ENCODE measurements around the gene ZWILCH.

The ZWILCH gene

DNA sequence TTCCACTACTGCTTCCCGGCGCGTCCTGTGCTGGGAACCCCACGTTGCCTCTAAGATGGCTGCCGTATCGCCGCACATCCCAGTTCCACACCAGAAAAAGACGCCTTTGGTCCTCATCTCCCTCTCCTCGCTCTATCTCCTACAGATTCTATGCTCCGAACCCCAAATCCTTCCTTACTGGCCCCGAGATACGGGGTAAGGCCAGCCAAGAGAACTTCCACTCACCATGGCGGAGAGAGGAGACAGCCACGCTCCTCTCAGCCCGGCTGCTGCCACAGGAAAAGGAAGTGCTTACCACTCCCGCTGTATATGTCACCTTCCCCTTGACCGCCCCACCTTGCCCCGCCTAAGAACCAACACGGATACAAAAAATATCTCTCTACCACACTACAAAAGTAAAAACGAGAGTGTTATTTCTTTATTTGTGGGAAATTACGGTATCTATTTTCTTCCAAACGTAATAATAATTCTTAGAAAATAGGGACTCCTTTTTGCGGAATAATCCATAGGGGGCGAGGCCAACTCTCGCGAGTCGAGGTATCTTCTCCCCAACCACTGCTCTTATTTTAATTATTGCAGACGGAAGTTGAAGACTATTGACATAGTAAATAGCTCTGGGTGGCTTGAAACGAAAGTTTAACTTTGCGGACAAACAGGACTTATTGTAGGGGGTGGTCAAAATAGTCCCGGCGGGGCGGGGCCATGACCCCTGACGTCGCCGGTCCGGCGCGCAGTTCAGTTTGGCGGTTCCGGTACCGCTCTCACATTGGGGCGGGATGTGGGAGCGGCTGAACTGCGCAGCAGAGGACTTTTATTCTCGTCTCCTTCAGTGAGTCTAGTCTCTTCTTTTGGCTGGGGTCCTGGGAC, at the start of gene ZWILCH, which contains the start of gene RPL4:
Gene ZWILCH (plus strand): TSS at position 764 of the 867 bp plus-strand sequence. CDS start 13 bp downstream, at position 777.
Gene RPL4 (minus strand): TSS at position 293 of the 867 bp plus-strand sequence. CDS start 65 bp downstream, at position 228.
- TF ChIP-seq GATA3 (IDR thresholded peaks at IDR 0.05; ENCODE audit: low read depth, low read length) (no peak), GATA2 (IDR thresholded peaks at IDR 0.05; ENCODE audit: low read depth, low read length) (no peak)

DNA sequence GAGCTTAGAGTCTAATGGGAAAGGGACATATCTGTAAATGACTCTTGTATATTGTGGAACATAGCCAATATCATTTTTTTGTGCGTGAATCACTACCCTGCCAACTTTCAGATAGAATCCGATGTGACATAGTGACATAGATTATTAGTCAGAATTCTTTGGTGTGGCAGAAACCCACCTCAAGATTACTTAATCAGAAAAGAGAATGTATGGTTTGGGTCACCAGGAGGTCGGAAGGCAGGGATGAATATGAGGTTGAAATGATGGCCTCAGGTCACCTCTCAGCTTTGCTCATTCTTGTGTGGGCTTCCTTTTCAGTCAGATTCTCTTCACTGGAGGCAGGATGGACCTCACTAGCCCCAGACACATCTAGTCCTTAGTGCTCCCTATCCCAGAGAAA, 48.9 kb upstream of the ZWILCH start:
- no peak for TF ChIP-seq GATA3 (IDR thresholded peaks at IDR 0.05; ENCODE audit: low read depth, low read length)
- no peak for TF ChIP-seq GATA2 (IDR thresholded peaks at IDR 0.05; ENCODE audit: low read depth, low read length)

DNA sequence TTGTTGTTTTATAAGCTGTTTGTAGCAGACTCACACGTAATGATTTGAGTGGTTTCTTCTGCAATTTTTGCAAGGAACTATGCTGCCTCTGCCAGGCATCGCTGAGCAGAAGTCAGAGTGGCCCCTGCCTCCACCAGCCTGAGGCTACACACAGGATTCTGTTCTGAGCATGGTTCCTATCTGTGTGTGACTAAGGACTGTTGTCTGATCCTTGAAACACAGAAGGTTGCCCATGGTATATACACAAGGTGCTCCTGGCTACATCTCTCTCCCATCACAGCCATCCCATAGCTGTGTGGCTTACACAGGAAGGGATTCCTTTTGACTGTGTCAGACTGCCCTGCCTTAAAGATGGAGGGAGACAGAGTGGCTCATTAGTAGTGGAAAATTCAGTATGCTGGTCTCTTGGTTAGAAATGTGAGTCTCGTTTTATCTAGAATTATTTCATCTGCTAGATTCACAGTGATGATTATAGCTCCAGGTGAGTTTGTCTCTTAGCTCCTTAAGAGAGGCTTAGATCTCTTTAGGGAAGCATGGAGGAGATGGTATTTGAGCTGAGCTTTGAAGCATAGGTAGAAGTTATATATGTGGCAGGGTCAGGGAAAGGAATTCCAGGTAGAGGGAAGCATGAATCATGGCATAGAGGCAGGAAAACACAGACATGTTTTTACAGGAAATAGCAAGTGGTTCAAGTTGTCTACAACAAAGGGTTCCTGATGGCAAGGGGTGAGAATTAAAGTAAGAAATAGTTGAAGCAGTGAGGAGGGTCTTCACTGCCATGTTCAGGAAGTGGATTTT, 45.1 kb upstream of the ZWILCH start:
- no peak for TF ChIP-seq GATA2 (IDR thresholded peaks at IDR 0.05; ENCODE audit: low read depth, low read length)
- no peak for TF ChIP-seq GATA3 (IDR thresholded peaks at IDR 0.05; ENCODE audit: low read depth, low read length)

DNA sequence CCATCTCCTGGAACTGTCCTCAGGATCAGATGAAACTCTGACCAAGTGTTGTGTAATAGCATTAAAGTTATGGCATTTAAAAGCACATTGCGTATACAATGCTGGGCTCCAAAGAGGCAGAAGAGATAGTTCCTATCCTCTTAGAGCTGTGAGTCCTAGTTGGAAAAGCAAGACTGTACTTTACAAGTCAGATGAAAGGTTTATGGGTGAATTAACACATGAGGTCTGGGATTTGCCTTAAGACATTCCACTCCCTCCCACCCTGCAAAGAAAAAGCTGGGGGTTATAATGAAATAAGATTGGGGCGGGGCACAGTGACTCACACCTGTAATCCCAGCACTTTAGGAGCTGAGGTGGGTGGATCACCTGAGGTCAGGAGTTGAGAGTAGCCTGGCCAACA, 43.2 kb upstream of the ZWILCH start:
- TF ChIP-seq GATA3 (IDR thresholded peaks at IDR 0.05; ENCODE audit: low read depth, low read length) (no peak), GATA2 (IDR thresholded peaks at IDR 0.05; ENCODE audit: low read depth, low read length) (no peak)

DNA sequence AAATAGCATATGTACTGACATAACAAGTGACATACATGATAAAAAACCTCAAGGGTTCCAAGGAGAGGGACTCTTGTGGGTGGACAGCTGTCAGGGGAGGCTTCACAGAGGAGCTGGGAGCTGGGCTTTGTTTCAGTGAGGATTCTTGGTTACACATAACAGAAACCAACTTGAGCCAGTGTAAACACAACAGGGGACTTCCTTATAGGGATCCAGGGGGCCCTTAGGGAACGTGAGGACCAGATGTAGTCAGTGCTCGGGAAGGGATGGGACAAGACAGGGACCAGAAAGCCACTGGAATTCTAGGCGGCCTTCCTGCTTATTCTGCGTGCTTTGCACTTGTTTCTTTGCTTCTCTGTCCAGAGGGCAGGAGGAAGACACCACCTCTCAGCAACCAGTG, 42.5 kb upstream of the ZWILCH start:
- TF ChIP-seq GATA3 (IDR thresholded peaks at IDR 0.05; ENCODE audit: low read depth, low read length) (no peak), GATA2 (IDR thresholded peaks at IDR 0.05; ENCODE audit: low read depth, low read length) (no peak)

DNA sequence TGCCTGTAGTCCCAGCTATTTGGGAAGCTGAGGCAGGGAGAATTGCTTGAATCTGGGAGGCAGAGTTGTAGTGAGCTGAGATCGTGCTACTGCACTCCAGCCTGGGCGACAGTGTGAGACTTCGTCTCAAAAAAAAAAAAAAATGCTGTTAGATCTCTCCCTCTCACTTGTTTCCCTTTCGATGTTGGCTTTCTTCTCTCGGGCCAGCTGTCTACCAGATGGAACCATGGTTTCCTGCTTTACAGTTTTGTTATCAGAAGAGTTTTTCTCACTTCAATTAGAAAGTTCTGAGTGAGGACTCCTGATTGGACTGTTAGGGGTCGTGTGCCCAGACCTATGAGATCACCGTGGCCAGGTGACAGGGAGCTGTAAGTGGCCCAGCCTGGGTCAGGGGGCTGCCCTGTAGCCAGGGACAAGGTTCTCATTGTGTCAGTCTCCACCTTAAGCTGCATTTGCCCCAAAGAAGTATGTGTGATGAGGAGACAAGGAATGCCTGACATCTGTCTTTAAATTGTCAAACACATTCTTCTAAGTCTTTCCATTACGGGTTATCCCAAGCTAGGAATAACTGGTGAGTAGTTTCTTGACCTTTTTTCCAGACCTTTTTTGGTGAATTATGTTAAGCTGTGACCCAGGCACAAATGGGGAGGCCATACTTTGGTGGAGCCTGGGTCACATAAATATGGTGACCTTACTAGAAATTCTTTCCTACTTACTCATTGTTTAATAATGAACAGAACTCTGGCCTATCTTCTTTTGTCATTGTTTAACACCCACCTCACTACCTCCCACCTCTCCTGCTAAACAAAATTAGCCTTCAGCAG, 32.7 kb upstream of the ZWILCH start:
- TF ChIP-seq GATA2 (IDR thresholded peaks at IDR 0.05; ENCODE audit: low read depth, low read length) (no peak), GATA3 (IDR thresholded peaks at IDR 0.05; ENCODE audit: low read depth, low read length) (no peak)

DNA sequence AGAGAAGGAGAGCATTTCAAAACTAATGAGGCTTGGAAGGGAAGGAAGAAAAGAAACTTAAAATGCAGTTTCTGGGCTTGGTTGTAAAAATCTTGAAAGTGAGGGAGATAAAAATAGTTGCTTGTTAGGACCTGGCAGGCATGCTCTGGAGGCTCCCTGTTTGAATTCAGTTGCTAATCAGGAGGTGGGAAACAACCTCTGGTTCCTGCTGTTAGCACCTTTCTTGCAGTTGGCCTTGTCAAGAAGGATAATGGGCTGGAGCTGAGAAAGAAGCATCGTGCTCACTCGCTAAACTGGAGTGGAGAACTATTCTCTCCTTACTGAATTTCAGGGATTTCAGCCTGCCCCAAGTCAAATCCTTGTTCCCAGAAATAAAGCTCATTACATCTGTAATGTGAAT, 31.0 kb upstream of the ZWILCH start:
- TF ChIP-seq GATA2 (IDR thresholded peaks at IDR 0.05; ENCODE audit: low read depth, low read length) (no peak), GATA3 (IDR thresholded peaks at IDR 0.05; ENCODE audit: low read depth, low read length) (no peak)

DNA sequence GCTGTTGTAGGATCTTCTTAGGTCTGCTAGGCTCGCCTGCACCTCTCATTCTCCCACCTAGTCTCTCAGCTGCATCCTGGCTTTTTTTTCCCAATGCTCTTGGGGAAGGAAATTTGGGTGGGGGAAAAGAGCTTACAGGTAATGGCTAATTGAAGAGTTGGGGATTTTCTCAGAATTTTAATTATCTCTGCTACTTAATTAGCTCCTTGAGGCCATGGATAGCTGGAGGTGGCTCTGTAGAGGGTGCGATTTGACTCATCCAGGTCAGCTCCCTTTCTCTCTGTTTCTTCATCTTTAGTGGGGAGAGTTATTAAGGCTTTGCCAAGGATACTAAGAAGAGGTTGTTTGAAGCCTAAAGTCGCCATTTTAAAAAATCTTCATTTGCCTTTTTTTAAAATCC, 30.2 kb upstream of the ZWILCH start:
- TF ChIP-seq GATA3 (IDR thresholded peaks at IDR 0.05; ENCODE audit: low read depth, low read length) = no peak
- no peak for TF ChIP-seq GATA2 (IDR thresholded peaks at IDR 0.05; ENCODE audit: low read depth, low read length)

DNA sequence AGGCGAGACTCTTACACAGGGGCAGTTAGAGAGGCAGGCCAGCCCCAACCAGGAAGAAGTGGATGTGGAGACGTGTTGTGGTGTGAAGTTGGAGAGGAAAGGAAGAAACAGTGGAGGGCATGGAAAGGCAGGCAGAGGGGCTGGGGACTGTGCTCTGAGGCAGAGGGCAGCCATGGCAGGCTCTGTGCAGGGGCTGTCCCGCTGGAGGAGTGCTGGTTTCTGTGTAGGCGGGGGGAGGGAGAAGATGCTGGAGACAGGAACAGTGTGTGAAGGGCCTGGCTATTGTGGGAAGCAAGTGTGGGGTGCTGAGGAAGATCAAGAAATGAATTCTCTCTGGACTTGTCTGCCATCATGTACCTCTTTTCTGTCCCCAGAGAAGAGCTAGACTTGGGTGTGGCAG, 28.6 kb upstream of the ZWILCH start:
- TF ChIP-seq GATA3 (IDR thresholded peaks at IDR 0.05; ENCODE audit: low read depth, low read length) (no peak), GATA2 (IDR thresholded peaks at IDR 0.05; ENCODE audit: low read depth, low read length) (no peak)

DNA sequence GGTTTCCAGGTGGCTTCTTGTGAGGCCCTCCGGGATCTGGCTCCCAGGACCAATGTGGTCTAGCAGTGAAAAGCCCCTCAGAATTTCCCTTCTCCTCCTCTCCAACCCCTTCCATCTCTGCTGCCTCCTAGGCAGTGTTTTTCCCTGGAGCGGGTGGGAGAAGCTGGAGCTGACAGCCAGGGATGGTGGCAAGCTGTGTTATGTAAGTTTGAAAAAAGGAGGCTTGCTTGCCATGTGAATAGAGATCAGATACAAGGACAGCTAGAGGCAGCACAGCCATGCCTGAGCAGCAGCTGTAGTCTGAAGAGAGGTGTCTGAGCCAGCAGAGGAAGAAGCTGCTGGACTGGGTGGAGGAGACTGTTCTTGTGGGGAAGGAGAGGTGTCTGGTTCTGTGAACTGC, 28.1 kb upstream of the ZWILCH start:
- TF ChIP-seq GATA3 (IDR thresholded peaks at IDR 0.05; ENCODE audit: low read depth, low read length) (no peak), GATA2 (IDR thresholded peaks at IDR 0.05; ENCODE audit: low read depth, low read length) (no peak)

DNA sequence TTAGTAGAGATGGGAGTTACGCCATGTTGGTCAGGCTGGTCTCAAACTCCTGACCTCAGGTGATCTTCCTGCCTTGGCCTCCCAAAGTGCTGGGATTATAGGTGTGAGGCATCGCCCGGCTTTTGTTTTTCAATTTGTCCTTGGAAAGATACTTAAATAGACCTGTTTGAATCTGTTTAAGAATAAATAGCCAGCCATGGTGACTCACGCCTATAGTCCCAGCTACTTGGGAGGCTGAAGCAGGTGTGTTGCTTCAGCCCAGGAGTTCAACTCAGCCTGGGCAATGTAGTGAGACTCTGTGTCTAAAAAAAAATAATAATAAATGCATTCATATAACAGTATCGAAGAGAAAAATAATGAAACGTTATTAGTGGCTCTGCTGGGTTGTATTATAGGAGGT, 24.9 kb upstream of the ZWILCH start:
- no peak for TF ChIP-seq GATA3 (IDR thresholded peaks at IDR 0.05; ENCODE audit: low read depth, low read length)
- TF ChIP-seq GATA2 (IDR thresholded peaks at IDR 0.05; ENCODE audit: low read depth, low read length) = no peak

DNA sequence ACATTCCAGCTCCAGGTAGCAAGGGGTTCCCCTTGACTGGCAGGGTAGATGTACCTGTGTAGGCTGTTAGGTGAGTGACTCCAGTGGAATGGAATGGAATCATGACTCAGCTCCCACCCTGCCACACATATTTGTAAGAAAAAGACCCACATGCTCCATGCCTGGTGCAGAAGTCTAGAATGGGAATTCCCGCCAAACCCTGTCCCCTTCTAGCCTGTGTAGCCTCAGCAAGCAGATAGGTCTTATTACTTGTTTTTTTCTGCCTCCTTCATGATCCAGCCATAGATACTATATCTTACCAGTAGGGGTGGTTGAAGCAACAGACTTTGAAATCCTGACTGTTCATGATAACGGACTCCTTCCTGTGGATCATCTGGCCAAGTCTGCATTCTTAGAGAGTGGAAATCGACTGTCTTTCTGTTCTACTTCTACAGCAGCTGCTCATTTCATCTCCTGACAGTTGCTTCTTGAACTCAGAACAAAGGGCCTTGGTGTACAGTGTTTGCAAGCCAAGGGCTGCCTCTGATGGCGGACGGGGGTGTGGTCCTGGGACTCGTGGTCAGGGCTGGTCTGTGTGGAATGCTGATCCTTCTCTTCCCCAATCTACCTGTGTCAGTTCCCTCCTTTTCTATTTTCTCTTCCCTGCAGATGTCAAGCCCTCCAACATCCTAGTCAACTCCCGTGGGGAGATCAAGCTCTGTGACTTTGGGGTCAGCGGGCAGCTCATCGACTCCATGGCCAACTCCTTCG, 23.8 kb upstream of the ZWILCH start:
- TF ChIP-seq GATA2 (IDR thresholded peaks at IDR 0.05; ENCODE audit: low read depth, low read length) (no peak), GATA3 (IDR thresholded peaks at IDR 0.05; ENCODE audit: low read depth, low read length) (no peak)

DNA sequence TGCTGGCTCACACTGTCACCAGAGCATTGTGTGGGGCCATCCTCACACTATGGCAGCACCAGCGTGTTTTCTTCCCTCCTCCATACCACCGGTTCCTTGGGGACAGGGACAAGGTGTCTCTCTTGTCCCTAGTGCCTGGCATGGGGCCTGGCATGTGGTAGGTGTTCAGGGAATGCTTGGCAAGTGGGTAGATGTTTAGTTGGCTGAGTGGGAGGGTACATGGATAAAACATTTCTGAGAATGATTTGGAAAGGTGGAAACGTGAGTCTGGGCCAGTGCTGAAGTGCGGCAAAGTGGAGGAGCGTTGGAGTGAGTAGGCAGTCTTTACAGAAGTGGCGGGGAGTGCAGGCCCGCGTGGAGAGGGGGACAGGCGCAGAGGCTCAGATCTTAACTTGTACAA, 22.6 kb upstream of the ZWILCH start:
- no peak for TF ChIP-seq GATA2 (IDR thresholded peaks at IDR 0.05; ENCODE audit: low read depth, low read length)
- no peak for TF ChIP-seq GATA3 (IDR thresholded peaks at IDR 0.05; ENCODE audit: low read depth, low read length)
